Neural crest cell (in vitro differentiated cells): ENCODE data around the gene BID. TPM values are rescaled to one million over a fixed set of nuclear protein-coding genes. Genes with fewer than 3 reads are reported as not detected.

ENCODE experiments used
- DNase-seq: peaks from one replicate; pipeline ENCODE4 v3.0.0; 2021; ENCODE audit warnings: low read depth, mixed read lengths, low spot score
- H3K27ac Mint-ChIP-seq: one replicate; pipeline ENCODE4 v1.8.0; 2021; ENCODE audit warnings: mild to moderate bottlenecking, mixed read lengths; ENCODE audit not compliant: unreplicated experiment
- H3K27me3 Mint-ChIP-seq: 2 replicates; pipeline ENCODE4 v1.8.0; 2021; ENCODE audit warnings: low read depth, mild to moderate bottlenecking, mixed read lengths
- H3K36me3 Mint-ChIP-seq: 2 replicates; pipeline ENCODE4 v1.8.0; 2021; ENCODE audit warnings: low read depth, mild to moderate bottlenecking, mixed read lengths
- H3K4me1 Mint-ChIP-seq: 2 replicates; pipeline ENCODE4 v1.8.0; 2021; ENCODE audit warnings: mixed read lengths
- H3K4me3 Mint-ChIP-seq: one replicate; pipeline ENCODE4 v1.8.0; 2021; ENCODE audit warnings: mild to moderate bottlenecking, mixed read lengths
- H3K9me3 Mint-ChIP-seq: 2 replicates; pipeline ENCODE4 v1.8.0; 2021; ENCODE audit warnings: mixed read lengths
- total RNA-seq: library from RNA; stranded (reverse); gene quantifications from 2 replicates; pipeline ENCODE4 v1.2.1, GENCODE V29; 2021
- TF ChIP-seq, protein P1 (sequence below): fragments of 200-600 bp; sonication (generic); conservative IDR thresholded peaks from 2 replicates; pipeline ENCODE4 v1.5.0; 2021; ENCODE audit warnings: antibody characterized with exemption, mild to moderate bottlenecking

The BID gene
- total RNA-seq, 1 donor from 2014 or later: 26.5 TPM

DNA sequence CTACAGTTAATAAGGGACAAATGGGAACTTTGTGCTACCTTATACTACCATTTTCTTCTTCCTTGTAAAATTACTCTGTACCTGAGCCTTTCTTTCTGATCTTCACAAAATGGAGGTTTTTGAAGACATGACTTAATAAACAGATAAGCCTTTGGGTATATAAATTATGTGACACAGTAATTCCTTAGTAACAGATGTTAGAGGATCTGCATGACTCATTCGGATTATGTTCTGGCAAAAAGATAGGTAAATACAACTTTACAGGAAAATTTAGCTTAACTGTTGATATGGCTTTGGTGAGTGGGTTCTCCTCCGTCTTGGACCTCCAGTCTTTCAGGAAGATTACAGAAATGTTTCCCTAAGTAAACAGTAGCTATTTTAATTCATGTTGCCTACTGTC is 61.8 kb downstream of the BID start:
- no peaks in the 10 kb centered on the region for H3K4me1 Mint-ChIP-seq
- H3K9me3 Mint-ChIP-seq: no peaks in the 10 kb centered on the region
- no peaks in the 10 kb centered on the region for H3K36me3 Mint-ChIP-seq
- DNase-seq: no peak
- H3K27me3 Mint-ChIP-seq: no peaks in the 10 kb centered on the region
- peak overlapping the region; percentile 2 for H3K27ac Mint-ChIP-seq
- TF ChIP-seq, protein P1, sequence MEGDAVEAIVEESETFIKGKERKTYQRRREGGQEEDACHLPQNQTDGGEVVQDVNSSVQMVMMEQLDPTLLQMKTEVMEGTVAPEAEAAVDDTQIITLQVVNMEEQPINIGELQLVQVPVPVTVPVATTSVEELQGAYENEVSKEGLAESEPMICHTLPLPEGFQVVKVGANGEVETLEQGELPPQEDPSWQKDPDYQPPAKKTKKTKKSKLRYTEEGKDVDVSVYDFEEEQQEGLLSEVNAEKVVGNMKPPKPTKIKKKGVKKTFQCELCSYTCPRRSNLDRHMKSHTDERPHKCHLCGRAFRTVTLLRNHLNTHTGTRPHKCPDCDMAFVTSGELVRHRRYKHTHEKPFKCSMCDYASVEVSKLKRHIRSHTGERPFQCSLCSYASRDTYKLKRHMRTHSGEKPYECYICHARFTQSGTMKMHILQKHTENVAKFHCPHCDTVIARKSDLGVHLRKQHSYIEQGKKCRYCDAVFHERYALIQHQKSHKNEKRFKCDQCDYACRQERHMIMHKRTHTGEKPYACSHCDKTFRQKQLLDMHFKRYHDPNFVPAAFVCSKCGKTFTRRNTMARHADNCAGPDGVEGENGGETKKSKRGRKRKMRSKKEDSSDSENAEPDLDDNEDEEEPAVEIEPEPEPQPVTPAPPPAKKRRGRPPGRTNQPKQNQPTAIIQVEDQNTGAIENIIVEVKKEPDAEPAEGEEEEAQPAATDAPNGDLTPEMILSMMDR: no peak
- no peak overlapping the region for H3K4me3 Mint-ChIP-seq

GRCh38 chr22:17710023-17710422 is 64.2 kb downstream of the BID start:
- peaks cover 12% of the 10 kb centered on the region for H3K4me1 Mint-ChIP-seq
- H3K27me3 Mint-ChIP-seq: no peaks in the 10 kb centered on the region
- no peaks in the 10 kb centered on the region for H3K9me3 Mint-ChIP-seq
- no peaks in the 10 kb centered on the region for H3K36me3 Mint-ChIP-seq
- DNase-seq: no peak
- no peak overlapping the region for H3K27ac Mint-ChIP-seq
- H3K4me3 Mint-ChIP-seq: no peak overlapping the region
- TF ChIP-seq, protein P1: no peak

GRCh38 chr22:17707526-17707925 is 66.7 kb downstream of the BID start:
- Mint-ChIP-seq H3K36me3 (no peaks in the 10 kb centered on the region), H3K9me3 (no peaks in the 10 kb centered on the region), H3K4me3 (no peak overlapping the region)

DNA sequence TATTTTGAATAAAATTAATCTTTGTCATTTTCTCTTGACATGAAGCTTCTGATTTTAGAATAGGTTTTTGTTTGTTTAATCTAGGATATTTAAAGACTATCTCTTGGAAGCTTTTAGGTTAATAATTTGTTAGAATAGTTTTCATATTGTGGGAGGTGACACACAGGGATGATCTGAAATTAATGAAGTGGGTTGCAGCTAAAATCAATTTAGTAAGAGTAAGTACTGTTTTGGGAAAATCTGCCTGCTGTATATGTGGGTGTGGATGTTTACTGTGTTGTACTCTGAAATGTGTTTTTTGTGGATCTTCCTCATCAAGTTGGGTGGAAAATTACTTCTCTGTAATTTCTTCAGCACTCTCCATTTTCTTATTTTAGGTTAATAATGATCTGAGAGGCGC is 67.3 kb downstream of the BID start:
- no peak overlapping the region for H3K27ac Mint-ChIP-seq
- H3K36me3 Mint-ChIP-seq: no peaks in the 10 kb centered on the region
- H3K9me3 Mint-ChIP-seq: no peaks in the 10 kb centered on the region
- no peaks in the 10 kb centered on the region for H3K27me3 Mint-ChIP-seq
- H3K4me3 Mint-ChIP-seq: no peak overlapping the region
- no peak for DNase-seq
- TF ChIP-seq, protein P1: no peak
- peaks cover 12% of the 10 kb centered on the region for H3K4me1 Mint-ChIP-seq

More at GRCh38 chr22:17707526-17707925, 66.7 kb downstream of the BID start:
- TF ChIP-seq, protein P1: no peak
- DNase-seq: no peak
- Mint-ChIP-seq H3K27me3 (no peaks in the 10 kb centered on the region), H3K27ac (no peak overlapping the region), H3K4me1 (peaks cover 12% of the 10 kb centered on the region)

DNA sequence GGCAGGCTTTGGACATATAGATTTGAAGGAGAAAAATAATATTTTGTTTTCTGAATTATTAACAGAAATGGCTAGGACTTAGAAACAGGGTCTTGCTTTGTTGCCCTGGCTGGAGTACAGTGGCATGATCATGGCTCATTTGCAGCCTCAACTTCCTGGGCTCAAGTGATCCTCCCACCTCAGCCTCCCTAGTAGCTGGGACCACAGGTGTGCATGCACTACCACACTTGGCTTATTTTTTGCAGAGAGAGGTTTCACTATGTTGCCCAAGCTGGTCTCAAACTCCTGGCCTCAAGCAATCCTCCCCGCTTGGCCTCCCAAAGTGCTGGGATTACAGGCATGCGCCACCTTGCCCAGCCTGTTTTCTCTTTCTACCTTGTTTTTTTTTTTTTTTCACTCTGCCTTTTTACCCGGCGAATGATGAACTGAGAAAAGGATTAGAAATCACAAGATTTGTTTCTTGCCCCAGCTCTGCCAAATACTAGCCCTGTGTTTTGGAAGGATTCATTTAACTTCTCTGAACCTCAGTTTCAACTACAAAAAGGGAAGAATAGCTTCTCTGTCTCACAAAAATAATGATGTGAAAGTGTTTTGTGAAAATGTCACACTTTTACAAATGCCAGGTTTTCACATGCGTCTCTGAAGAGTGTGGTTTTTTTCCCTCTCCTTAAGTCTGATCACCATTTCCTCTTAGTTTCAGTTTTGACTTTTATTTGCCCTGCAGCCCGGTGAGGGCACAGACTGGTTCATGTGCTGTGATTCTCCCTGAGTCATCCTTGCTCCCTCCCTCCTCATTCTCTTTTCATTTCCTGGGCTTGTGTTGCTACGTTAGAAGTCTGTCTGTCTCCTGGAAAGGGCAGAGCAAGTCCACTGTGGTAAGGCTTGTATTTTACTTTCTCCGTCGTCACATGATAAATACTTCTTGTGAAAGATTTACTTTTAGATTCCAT is 68.0 kb downstream of the BID start:
- Mint-ChIP-seq H3K4me1 (peaks cover 12% of the 10 kb centered on the region), H3K4me3 (no peak overlapping the region), H3K9me3 (no peaks in the 10 kb centered on the region), H3K27ac (peak overlapping the region; percentile 52), H3K36me3 (no peaks in the 10 kb centered on the region), H3K27me3 (no peaks in the 10 kb centered on the region)
- no peak for DNase-seq
- TF ChIP-seq, protein P1: no peak
